Measurements from ENCODE around the gene ANGPTL8. TPM values are rescaled to one million over a fixed set of nuclear protein-coding genes. Genes with fewer than 3 reads are reported as not detected.
A peak's percentile ranks its signal among the peaks of the same experiment; 100 is the strongest.

The ANGPTL8 gene
- total RNA-seq, 3 donors from 2014 or later: 0.44 to 17.9 TPM; not detected in 1

- intact Hi-C loops (cut with DNase I; ENCODE audit: low total_unique reads): no loop called here
- no peaks in the 10 kb centered on the region for H3K9me3 ChIP-seq
- H3K27me3 ChIP-seq: no peaks in the 10 kb centered on the region
- H3K4me3 ChIP-seq: no peak overlapping the region
- no peaks in the 10 kb centered on the region for H3K36me3 ChIP-seq
- no peak overlapping the region for H3K27ac ChIP-seq
- TF ChIP-seq, protein P1, sequence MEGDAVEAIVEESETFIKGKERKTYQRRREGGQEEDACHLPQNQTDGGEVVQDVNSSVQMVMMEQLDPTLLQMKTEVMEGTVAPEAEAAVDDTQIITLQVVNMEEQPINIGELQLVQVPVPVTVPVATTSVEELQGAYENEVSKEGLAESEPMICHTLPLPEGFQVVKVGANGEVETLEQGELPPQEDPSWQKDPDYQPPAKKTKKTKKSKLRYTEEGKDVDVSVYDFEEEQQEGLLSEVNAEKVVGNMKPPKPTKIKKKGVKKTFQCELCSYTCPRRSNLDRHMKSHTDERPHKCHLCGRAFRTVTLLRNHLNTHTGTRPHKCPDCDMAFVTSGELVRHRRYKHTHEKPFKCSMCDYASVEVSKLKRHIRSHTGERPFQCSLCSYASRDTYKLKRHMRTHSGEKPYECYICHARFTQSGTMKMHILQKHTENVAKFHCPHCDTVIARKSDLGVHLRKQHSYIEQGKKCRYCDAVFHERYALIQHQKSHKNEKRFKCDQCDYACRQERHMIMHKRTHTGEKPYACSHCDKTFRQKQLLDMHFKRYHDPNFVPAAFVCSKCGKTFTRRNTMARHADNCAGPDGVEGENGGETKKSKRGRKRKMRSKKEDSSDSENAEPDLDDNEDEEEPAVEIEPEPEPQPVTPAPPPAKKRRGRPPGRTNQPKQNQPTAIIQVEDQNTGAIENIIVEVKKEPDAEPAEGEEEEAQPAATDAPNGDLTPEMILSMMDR (IDR thresholded peaks at IDR 0.05): no peak
- TF ChIP-seq POLR2A (IDR thresholded peaks at IDR 0.05): no peak
- no peak for TF ChIP-seq POLR2AphosphoS5 (IDR thresholded peaks at IDR 0.05)
- no peak for DNase-seq (ENCODE audit: low spot score in 2 of 2)
- H3K4me1 ChIP-seq: no peaks in the 10 kb centered on the region
These were observed 42.1 kb downstream of the ANGPTL8 start for GRCh38 chr19:11281356-11282049.

DNA sequence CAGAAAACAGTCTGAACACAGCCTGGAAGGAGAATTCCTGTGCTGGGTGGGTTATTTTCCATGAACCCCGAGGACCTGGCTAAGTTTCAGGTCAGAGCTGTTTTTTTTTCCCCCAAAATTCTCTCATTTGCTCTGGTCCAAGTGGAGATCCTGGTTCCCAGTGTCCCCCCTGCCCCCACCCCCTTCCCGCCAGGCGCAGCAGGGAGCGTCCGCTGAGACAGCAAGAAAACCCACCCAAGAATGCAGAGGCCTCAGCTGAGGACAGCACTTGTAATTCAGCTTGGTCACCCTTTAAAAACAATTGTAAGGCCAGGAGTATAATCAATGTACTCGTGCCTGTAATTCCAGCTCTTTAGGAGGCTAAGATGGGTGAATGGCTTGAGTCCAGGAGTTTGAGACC lies 45.1 kb downstream of the ANGPTL8 start:
- intact Hi-C loops (cut with DNase I; ENCODE audit: low total_unique reads): no loop called here

GRCh38 chr19:11286312-11286974 lies 47.0 kb downstream of the ANGPTL8 start:
- peak overlapping the region; percentile 6 to 38 for H3K27ac ChIP-seq
- H3K4me3 ChIP-seq: no peak overlapping the region
- no peak for TF ChIP-seq POLR2A (IDR thresholded peaks at IDR 0.05)
- TF ChIP-seq, protein P1 (IDR thresholded peaks at IDR 0.05): peak in 1 of 3 donors; percentile 11
- no peak for TF ChIP-seq POLR2AphosphoS5 (IDR thresholded peaks at IDR 0.05)
- no peak for DNase-seq (ENCODE audit: low spot score in 2 of 2)
- no peaks in the 10 kb centered on the region for H3K4me1 ChIP-seq
- H3K9me3 ChIP-seq: no peaks in the 10 kb centered on the region
- H3K36me3 ChIP-seq: no peaks in the 10 kb centered on the region
- no peaks in the 10 kb centered on the region for H3K27me3 ChIP-seq
- intact Hi-C loops (cut with DNase I; ENCODE audit: low total_unique reads): no loop called here

More for the DNA sequence above, 45.1 kb downstream of the ANGPTL8 start:
- Histone ChIP-seq H3K36me3 (no peaks in the 10 kb centered on the region), H3K27me3 (no peaks in the 10 kb centered on the region), H3K4me1 (no peaks in the 10 kb centered on the region), H3K9me3 (no peaks in the 10 kb centered on the region), H3K4me3 (no peak overlapping the region), H3K27ac (peak overlapping the region; percentile 38 to 48)
- no peak for DNase-seq (ENCODE audit: low spot score in 2 of 2)
- TF ChIP-seq, protein P1 (IDR thresholded peaks at IDR 0.05): no peak
- no peak for TF ChIP-seq POLR2AphosphoS5 (IDR thresholded peaks at IDR 0.05)
- no peak for TF ChIP-seq POLR2A (IDR thresholded peaks at IDR 0.05)

DNA sequence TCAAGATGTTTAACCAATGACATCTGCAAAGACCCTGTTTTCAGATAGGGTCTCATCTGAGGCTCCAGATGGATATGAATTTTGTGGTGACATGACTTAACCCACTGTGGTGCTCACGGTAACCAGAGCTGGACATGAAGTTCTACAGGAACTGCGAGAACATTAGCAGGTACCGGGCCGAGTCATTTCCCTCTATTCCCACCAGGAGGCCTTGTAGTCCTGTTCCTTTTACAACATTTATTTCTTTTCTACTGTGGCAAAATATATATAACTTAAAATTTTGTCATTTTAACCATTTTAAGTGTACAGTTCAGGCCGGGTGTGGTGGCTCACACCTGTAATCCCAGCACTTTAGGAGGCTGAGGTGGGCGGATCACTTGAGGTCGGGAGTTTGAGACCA lies 48.9 kb downstream of the ANGPTL8 start:
- Histone ChIP-seq H3K27ac (no peak overlapping the region), H3K9me3 (no peaks in the 10 kb centered on the region), H3K4me1 (no peaks in the 10 kb centered on the region), H3K36me3 (no peaks in the 10 kb centered on the region), H3K27me3 (no peaks in the 10 kb centered on the region), H3K4me3 (no peak overlapping the region)
- intact Hi-C loops (cut with DNase I; ENCODE audit: low total_unique reads): no loop called here
- no peak for DNase-seq (ENCODE audit: low spot score in 2 of 2)
- TF ChIP-seq POLR2AphosphoS5 (IDR thresholded peaks at IDR 0.05) (no peak), POLR2A (IDR thresholded peaks at IDR 0.05) (no peak)
- TF ChIP-seq, protein P1 (IDR thresholded peaks at IDR 0.05): peak in 2 of 3 donors; percentile 21 to 39

- TF ChIP-seq POLR2A (IDR thresholded peaks at IDR 0.05) (no peak), POLR2AphosphoS5 (IDR thresholded peaks at IDR 0.05) (no peak)
- TF ChIP-seq, protein P1 (IDR thresholded peaks at IDR 0.05): no peak
- intact Hi-C loops (cut with DNase I; ENCODE audit: low total_unique reads): loop anchor here (10.0 kb wide), 1 partner anchor 195 kb away; the partner anchor contains the start of gene ELAVL3
- no peaks in the 10 kb centered on the region for H3K9me3 ChIP-seq
- no peaks in the 10 kb centered on the region for H3K27me3 ChIP-seq
- no peak overlapping the region for H3K4me3 ChIP-seq
- H3K4me1 ChIP-seq: no peaks in the 10 kb centered on the region
- no peaks in the 10 kb centered on the region for H3K36me3 ChIP-seq
- DNase-seq (ENCODE audit: low spot score in 2 of 2): no peak
- H3K27ac ChIP-seq: no peak overlapping the region
These were observed 50.8 kb downstream of the ANGPTL8 start for GRCh38 chr19:11290256-11290655.
